OCI-LY1 (cell line): ENCODE results near the gene GPR176.

Experiments used
- H2AFZ ChIP-seq: fragments of 200-600 bp; sonication (generic), shearing (Covaris generic); 2 replicates; pipeline ENCODE4 v1.6.0; 2014; ENCODE audit warnings: antibody characterized with exemption, mild to moderate bottlenecking, low read length
- H3F3A ChIP-seq: fragments of 200-600 bp; sonication (generic), shearing (Covaris generic); 2 replicates; pipeline ENCODE4 v1.6.0; 2014; ENCODE audit warnings: mild to moderate bottlenecking, antibody characterized with exemption, low read length, moderate library complexity; ENCODE audit not compliant: insufficient read depth
- H3K27ac ChIP-seq: fragments of 200-600 bp; sonication (generic); 2 replicates; pipeline ENCODE4 v1.5.1; 2014; ENCODE audit warnings: low read length, mixed run types, mild to moderate bottlenecking, low read depth; ENCODE audit not compliant: poor library complexity, severe bottlenecking
- H3K27me3 ChIP-seq: fragments of 200-600 bp; sonication (generic); 2 replicates; pipeline ENCODE4 v1.6.0; 2014; ENCODE audit warnings: antibody characterized with exemption, mild to moderate bottlenecking, low read length, moderate library complexity; ENCODE audit not compliant: insufficient read depth
- H3K36me3 ChIP-seq: fragments of 200-600 bp; sonication (generic); 2 replicates; pipeline ENCODE4 v1.6.1; 2014; ENCODE audit warnings: mild to moderate bottlenecking, antibody characterized with exemption, low read length, moderate library complexity, mixed read lengths; ENCODE audit not compliant: insufficient read depth
- H3K4me1 ChIP-seq: fragments of 200-600 bp; sonication (generic); 2 replicates; pipeline ENCODE4 v1.5.1; 2014; ENCODE audit warnings: mild to moderate bottlenecking, low read length, moderate library complexity; ENCODE audit not compliant: insufficient read depth, severe bottlenecking
- H3K4me2 ChIP-seq: fragments of 200-600 bp; sonication (generic), shearing (Covaris generic); 2 replicates; pipeline ENCODE4 v1.6.1; 2014; ENCODE audit warnings: low read length
- H3K4me3 ChIP-seq: fragments of 200-600 bp; sonication (generic); 2 replicates; pipeline ENCODE4 v1.5.1; 2014; ENCODE audit warnings: low read length, low read depth, mild to moderate bottlenecking, mixed read lengths; ENCODE audit not compliant: poor library complexity, severe bottlenecking
- H3K79me2 ChIP-seq: fragments of 200-600 bp; shearing (Covaris generic); 2 replicates; pipeline ENCODE4 v1.6.1; 2016; ENCODE audit warnings: mixed run types, low read length, mixed read lengths; ENCODE audit not compliant: insufficient read depth
- H3K9ac ChIP-seq: fragments of 200-600 bp; sonication (generic), shearing (Covaris generic); 2 replicates; pipeline ENCODE4 v1.6.1; 2014; ENCODE audit warnings: mild to moderate bottlenecking, low read length, mixed read lengths
- H3K9me2 ChIP-seq: fragments of 200-600 bp; sonication (generic), shearing (Covaris generic); 2 replicates; pipeline ENCODE4 v1.6.1; 2014; ENCODE audit warnings: low read depth, mild to moderate bottlenecking, low read length, mixed read lengths
- H3K9me3 ChIP-seq: fragments of 200-600 bp; shearing (Covaris generic); 2 replicates; pipeline ENCODE4 v1.6.1; 2014; ENCODE audit warnings: low read length, mixed read lengths
- H4K20me1 ChIP-seq: fragments of 200-600 bp; sonication (generic), shearing (Covaris generic); 2 replicates; pipeline ENCODE4 v1.6.0; 2016; ENCODE audit warnings: mild to moderate bottlenecking, low read length; ENCODE audit not compliant: insufficient read depth
- CTCF ChIP-seq: fragments of 200-600 bp; sonication (generic), shearing (Covaris generic); IDR thresholded peaks from 2 replicates; pipeline ENCODE4 v1.5.1; 2017; ENCODE audit warnings: mild to moderate bottlenecking, antibody characterized with exemption, low read length, moderate library complexity, mixed read lengths
- EZH2 ChIP-seq: fragments of 200-600 bp; sonication (generic), shearing (Covaris generic); IDR thresholded peaks from 2 replicates; pipeline ENCODE4 v1.8.0; 2017; ENCODE audit warnings: borderline replicate concordance, mixed run types, mild to moderate bottlenecking, antibody characterized with exemption, low read length, moderate library complexity, mixed read lengths

GPR176 gene

GRCh38 chr15:39884351-39884750 lies 35.7 kb downstream of the GPR176 start:
- H2AFZ ChIP-seq, result no peak overlapping the region
- no peak overlapping the region for H3K9ac ChIP-seq
- TF ChIP-seq CTCF, result no peak
- H3K4me1 ChIP-seq, result no peaks in the 10 kb centered on the region
- no peaks in the 10 kb centered on the region for H3K9me3 ChIP-seq
- no peak overlapping the region for H3K4me3 ChIP-seq
- no peaks in the 10 kb centered on the region for H3K9me2 ChIP-seq
- 0 out of 2 replicates have a peak, but pooled peaks cover 5% of the 10 kb centered on the region for H3K27me3 ChIP-seq
- no peaks in the 10 kb centered on the region for H4K20me1 ChIP-seq
- no peaks in the 10 kb centered on the region for H3K79me2 ChIP-seq
- no peak overlapping the region for H3K4me2 ChIP-seq
- no peak overlapping the region for H3K27ac ChIP-seq
- no peaks in the 10 kb centered on the region for H3F3A ChIP-seq
- no peaks in the 10 kb centered on the region for H3K36me3 ChIP-seq

- Histone ChIP-seq H3K9me3 (no peaks in the 10 kb centered on the region), H3K9me2 (no peaks in the 10 kb centered on the region), H3K27ac (no peak overlapping the region), H3K4me3 (no peak overlapping the region), H2AFZ (no peak overlapping the region), H3K9ac (no peak overlapping the region), H3K4me2 (no peak overlapping the region), H3K4me1 (no peaks in the 10 kb centered on the region), H3F3A (no peaks in the 10 kb centered on the region), H4K20me1 (no peaks in the 10 kb centered on the region), H3K79me2 (no peaks in the 10 kb centered on the region), H3K36me3 (no peaks in the 10 kb centered on the region), H3K27me3 (0 out of 2 replicates have a peak, but pooled peaks cover 5% of the 10 kb centered on the region)
- TF ChIP-seq EZH2 (no peak), CTCF (no peak)
These were observed 37.5 kb downstream of the GPR176 start for GRCh38 chr15:39882602-39883001.

- Histone ChIP-seq H3K4me3 (no peak overlapping the region), H3K27ac (no peak overlapping the region), H3K36me3 (no peaks in the 10 kb centered on the region), H3K9me3 (no peaks in the 10 kb centered on the region), H3K27me3 (0 out of 2 replicates have a peak, but pooled peaks cover 5% of the 10 kb centered on the region), H3K79me2 (no peaks in the 10 kb centered on the region), H3K4me2 (no peak overlapping the region), H3K4me1 (no peaks in the 10 kb centered on the region), H3K9ac (no peak overlapping the region), H3F3A (no peaks in the 10 kb centered on the region), H4K20me1 (no peaks in the 10 kb centered on the region), H2AFZ (no peak overlapping the region), H3K9me2 (no peaks in the 10 kb centered on the region)
- no peak for TF ChIP-seq EZH2
- TF ChIP-seq CTCF, result no peak
These were observed 38.3 kb downstream of the GPR176 start for GRCh38 chr15:39881790-39882189.
